CD4-positive, alpha-beta T cell treated with Interferon alpha-2 for 1 hour (primary cell): ENCODE results near the gene GFY.

ENCODE experiments used
- DNase-seq, 2 donors: peaks; one replicate each; pipeline ENCODE4 v3.0.0-alpha.2; 2020 to 2022

The GFY gene

GRCh38 chr19:49473868-49474541 lies 48.8 kb downstream of the GFY start, which contains the start of gene FLT3LG:
FLT3LG (plus strand) TSS chr19:49474215; CDS start chr19:49474640, 425 bp downstream.
- DNase-seq, result peak; percentile 94 to 96

- no peak for DNase-seq
Measured at GRCh38 chr19:49474542-49474924, 49.3 kb downstream of the GFY start.

GRCh38 chr19:49475191-49475917 lies 50.2 kb downstream of the GFY start:
- DNase-seq, result no peak

GRCh38 chr19:49475995-49476880 lies 51.0 kb downstream of the GFY start:
- peak; percentile 61 to 75 for DNase-seq
